ENCODE results near the gene MAGEF1.

Gene MAGEF1

DNA sequence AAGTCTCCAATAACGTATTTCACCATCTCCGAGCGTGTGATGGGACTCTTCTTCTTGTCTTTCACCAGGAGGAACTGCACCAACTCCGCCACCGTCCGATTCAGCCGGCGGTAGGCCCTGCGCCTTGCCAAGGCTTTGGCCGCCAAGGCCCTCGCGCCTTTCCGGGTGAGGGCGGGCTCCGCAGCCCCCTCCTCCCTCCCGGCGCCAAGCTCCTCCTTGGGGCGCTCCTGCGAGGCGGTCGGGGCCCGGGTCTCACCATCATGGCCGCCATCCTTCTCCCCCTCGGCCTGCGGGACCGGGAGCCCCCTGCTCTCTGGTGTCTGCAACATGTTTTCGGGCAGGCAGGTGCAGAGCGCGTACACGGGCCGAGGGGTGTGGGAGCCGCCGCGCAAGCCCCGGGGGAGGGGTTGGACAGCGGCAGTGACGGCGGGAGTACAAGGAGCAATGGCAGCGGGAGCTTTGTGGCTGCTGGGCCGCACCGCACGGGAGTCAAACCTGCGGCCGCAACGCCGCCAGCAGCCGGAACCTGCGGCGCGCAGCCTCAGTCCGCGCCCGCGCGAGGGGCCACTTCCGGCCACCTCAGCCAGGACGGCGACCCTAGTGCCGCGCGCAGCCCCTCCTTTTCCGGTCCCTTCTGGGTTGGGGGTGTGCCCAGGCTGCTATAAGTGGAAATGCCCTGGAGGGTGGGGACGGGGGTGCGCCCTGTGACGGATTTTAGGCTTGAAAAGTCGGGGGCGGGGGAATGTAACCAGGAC lies at the start of gene MAGEF1:
Gene MAGEF1, minus strand, starts transcription at position 572 of the 755 bp plus-strand sequence. Its CDS starts 243 bp downstream, at position 329.
- DNase-seq (ENCODE audit: low read depth): no peak

GRCh38 chr3:184761075-184761841 lies 49.4 kb upstream of the MAGEF1 start:
- DNase-seq (ENCODE audit: low read depth): peak; percentile 72

DNA sequence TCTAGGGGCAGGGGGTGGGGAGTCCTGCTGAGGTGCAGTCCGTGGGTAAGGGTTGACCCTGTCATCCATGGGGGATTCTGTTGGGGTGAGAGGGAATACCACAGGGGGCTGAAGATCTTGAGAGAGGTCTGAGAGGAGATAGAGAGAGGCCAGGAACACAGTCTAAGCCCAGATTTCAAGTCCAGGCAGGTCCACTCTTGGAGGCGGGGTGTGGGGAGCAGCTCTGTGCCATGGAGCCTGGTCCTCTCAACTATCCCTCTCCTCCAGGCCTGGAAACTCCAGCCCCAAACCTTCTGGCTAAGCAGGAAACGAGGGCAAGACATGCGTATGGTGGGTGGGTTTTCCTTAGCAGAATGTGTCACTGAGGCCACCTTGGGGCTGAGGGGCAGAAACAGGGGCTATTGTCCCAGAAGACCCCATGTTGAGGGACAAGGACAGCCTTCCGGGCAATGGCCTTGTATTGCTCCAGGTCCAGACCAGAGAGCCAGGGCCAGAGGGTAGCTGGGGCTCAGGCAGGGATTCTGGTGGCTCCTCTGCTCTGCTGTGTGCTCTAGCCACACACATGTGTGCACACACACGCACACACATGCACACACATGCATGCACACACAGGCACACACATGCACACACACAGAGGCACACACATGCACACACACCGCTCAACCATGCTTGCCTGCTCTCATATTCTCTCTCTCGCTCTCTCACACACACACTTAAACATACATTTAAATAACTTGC lies 48.6 kb upstream of the MAGEF1 start:
- DNase-seq (ENCODE audit: low read depth): no peak

DNA sequence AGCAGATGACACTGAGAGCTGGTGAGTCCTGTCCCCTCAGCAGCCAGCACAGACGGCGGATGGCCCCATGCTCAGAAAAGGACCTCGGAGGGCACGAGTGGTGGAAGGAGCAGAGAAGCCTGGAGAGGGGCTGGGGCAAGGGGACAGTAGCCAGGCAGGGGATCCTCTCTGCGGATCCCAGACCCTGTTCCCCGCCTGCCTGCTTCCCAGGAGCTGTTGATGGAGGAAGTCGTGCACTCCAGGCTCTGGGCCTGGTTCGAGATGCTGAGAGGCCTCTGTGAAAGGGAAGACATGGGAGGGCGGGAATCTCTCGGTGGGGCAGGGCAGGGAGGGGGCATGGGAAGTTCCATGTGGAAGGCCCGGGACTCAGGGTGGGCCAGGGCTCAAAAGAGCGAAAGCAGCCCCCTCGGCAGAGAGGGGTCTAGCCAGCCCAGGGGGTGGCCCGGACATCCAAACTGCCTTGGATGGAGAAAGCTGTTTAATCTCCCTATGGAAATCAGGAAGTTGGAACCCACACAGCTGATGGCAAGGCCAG lies 47.9 kb upstream of the MAGEF1 start:
- no peak for DNase-seq (ENCODE audit: low read depth)

GRCh38 chr3:184758056-184758455 lies 46.2 kb upstream of the MAGEF1 start:
- no peak for DNase-seq (ENCODE audit: low read depth)

DNA sequence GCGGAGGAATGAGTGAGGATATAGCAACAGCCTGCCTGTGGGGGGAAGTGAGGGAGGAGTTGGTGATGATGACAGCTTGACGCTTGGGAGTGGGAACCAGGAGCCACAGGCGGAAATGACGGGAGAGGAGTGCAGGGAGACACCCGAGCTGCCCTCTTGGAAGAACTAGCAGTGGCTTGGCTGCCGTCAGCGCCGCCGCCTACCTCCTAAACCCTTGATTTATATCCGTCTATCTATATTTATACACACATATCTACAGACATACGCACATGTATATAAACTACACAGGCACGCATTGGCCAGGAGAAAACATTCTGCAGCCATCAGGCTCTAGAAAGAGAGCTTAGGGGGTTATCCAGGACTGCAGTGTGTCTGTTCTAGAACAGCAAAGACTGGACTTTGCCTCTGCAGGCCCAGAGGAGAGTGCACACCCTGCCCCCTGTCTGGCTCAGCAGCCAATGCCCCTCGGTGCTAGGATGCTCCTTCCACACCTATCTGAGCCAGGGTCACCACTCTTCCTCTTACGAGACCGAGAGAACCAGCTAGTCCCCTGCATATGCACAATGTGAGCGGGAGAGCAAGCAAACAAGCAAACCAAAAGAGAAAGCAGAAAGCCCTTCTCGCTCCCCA lies 45.3 kb upstream of the MAGEF1 start:
- DNase-seq (ENCODE audit: low read depth): peak; percentile 64

DNA sequence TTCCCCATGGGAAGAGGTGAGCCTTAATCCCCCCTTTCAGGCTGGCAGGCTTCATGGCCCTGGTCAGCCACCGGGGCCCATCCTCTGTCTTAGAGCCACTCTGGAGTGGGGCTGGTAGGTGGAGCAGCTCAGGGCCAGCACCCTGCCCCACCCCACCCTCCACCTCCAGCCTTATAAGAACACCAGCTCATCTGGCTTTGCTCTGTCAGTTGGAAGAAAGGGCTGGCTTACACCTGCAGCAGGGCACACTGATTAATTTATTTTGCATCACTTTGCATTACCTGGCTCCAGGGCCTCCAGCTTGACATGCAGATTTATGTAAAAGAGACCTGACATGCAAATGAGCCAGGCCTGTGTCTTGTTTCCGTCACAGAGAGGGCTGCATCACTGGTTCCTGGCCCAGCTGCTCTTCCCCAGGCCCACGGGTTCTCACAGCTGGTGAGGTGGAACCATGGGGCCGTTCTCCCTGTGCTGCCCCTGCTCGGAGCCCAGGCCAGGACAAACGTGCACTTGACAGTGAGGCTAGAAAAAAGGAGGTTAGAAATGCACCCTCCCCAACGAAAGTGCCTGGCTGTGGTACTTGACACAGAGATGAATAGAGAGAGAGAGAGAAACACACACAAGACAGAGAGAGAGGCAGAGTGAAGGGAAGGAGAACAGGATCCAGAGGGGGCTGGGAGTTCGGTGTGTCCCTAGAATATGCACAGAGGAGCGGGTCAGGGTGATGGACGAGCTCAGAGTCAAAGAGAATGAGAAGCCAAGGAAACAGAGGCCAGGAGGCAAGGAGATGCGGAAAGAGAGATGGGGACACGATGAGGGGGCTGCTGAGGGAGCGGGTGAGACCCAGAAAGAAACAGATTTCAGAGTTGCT lies 44.5 kb upstream of the MAGEF1 start:
- no peak for DNase-seq (ENCODE audit: low read depth)

- DNase-seq (ENCODE audit: low read depth): no peak
Measured at GRCh38 chr3:184755315-184755731, 43.5 kb upstream of the MAGEF1 start.

DNA sequence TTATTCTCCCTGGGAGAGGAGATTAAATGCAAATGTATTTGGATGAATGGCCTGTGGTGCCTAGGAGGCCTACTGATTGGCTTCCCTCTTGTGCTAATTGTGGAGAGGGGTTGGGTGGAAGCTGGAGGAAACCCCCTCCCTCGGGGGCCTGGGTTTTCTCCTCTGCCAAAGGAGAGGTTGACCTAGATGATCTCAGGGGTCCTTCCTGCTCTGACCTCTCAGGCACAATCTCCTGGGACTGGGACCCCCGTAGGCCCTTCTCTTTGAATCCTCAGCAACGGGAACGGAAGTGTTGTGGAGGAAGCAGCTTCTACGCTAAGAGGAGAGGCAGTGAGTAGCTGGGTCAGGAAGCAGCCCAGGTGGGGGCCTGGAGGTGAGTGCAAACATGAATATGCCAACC lies 40.5 kb upstream of the MAGEF1 start:
- DNase-seq (ENCODE audit: low read depth): no peak

GRCh38 chr3:184751204-184752040 lies 39.6 kb upstream of the MAGEF1 start:
- DNase-seq (ENCODE audit: low read depth): no peak

GRCh38 chr3:184750349-184751083 lies 38.7 kb upstream of the MAGEF1 start:
- DNase-seq (ENCODE audit: low read depth): no peak

DNA sequence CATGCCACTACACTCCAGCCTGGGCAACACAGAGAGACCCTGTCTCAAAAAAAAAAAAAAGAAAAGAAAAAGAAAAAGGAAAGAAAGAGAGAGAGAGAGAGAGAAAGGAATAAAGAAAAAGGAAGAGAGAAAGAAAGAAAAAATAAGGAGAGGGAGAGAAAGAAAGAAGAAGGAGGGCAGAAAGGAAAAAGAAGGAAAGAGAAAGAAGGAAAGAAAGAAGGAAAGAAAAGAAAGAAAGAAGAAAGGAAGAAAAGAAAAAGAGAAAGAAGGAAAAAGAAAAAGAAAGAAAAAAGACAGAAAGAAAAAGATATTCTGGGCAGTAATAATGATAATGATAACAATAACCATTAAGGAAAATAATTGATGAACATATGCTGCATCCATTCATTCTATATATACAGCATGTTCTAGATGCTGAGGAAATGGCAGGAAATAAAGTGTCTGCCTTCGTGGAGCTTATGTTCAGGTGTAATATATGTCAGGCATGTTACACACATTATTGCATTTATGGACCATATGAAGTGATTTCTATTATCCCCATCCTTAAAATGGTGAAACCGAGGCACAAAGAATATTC lies 37.4 kb upstream of the MAGEF1 start:
- no peak for DNase-seq (ENCODE audit: low read depth)

DNA sequence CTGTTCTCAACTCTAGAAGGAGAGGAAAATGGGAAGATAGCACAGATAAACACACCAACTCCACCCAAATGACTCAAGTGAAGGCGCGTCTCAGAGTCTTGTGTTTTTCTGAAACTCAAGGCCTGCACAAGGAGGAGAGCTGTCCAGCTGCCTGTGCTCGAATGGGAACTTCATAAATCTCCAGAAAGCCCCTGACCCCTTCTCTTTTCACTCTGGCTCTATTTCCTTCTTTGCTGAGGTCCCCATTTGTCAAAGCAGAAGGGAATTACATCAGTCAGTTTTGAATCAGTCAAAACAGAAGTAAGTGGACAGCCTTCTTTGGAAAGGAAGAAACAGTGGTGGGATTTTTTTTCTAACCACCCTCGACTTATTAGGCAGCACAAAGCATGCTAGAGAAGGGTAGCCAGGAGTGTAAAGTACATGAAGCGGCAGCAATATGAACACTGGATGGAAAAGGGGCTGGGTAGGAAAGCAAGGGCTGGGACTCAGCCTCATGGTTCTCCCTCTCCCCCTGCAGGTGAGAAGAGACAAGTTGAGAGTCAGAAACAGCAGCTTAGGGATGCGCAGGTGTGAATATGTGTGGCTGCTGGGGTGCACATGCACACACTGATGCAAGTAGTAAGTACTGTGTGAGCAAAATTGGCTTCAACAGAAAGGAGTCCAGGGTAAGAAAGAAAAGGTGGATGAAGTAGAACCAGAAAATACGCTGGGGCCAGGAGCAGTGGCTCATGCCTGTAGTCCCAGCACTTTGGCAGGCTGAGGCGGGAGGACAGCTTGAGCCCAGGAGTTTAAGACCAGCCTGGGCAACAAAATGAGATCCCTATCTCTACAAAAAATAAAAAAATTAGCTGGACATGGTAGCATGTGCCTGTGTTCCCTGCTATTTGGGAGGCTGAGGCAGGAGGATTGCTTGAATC lies 36.6 kb upstream of the MAGEF1 start:
- no peak for DNase-seq (ENCODE audit: low read depth)

DNA sequence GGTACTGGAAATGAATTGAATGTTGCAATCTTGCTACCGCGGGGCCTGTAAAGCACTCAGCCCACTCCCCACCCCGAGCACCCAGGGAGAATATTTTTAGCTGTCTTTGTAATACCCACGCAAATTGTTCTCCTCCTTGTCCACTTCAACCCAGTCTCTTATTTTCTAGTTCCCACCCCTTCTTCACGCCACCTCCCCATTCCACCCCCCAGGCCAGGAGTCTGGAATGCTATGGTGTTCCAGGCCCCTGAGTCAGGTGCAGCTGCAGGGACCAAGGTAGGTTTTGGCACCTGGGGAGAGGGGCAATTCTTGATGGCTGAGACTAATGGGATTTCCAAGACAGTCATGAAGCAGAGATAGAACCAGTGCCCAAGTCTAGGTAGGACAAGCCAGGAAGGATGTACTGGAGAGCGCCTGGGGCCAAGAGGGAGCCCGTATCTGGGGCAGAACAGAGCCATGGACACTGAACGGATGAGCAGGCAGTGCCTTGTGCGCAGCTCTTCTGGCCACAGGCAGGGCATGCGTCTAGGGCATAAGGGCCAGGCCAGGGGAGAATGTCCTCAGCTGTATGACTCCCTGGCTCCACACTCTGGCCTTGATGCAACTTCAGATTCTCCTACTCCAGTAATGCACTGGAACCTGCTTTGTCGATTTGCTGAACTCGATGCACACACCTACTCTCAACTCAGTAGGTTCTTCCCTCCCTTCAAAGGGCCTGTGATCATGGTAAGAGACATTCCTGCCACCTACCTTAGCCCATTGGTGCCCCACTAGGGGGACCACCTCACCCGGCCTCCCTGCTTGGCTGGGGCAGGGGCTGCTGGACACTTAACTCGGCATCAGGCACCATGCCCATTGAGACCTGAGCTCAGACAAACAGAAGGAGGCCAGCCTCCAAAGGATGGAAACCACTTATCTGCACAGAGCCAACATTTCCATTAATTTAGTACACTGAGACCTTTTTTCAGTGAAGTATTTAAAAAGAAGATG lies 34.6 kb upstream of the MAGEF1 start:
- DNase-seq (ENCODE audit: low read depth): no peak

DNA sequence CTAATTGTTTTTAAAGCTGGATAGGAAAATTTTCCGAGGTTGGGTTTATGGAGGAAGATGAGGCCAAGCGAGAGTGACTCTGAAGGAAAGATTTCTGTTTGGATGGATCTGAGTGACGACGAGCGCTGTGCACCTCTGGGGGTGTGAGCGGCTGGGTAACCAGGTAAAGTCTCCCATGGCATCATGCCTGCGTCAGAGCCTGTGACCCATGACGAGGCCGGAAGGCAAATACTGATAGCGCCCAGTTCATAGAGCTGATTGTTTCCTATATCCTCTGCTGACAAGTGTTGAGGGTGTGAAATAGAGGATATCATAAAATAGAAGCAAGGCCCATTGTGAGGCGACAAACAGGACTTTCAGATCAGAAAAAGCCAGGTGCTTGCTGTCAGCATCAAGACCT lies 33.7 kb upstream of the MAGEF1 start:
- DNase-seq (ENCODE audit: low read depth): no peak

DNA sequence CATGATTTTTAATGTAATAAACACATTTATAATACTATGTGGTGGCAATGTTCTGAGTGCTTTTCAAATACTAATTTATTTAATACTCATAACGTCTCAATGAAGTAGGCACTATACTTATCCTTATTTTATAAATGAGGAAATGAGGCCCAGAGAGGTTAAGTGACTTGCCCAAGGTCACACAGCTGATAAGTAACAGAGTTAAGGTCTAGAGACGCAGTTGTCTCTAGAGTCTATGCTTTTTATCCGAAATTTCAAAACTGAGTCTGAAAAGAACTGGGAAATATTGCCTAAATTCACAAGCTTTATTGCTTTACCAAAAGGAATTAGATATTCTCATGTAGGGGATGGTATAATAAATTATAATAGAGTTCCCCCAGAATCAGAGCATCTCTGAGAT lies 31.4 kb upstream of the MAGEF1 start:
- no peak for DNase-seq (ENCODE audit: low read depth)

GRCh38 chr3:184742676-184743135 lies 30.8 kb upstream of the MAGEF1 start:
- DNase-seq (ENCODE audit: low read depth): no peak

Data from GM04503 (cell line).